Measurements from ENCODE around the gene EFNB2. TPM values are rescaled to one million over a fixed set of nuclear protein-coding genes. Genes with fewer than 3 reads are reported as not detected.

Gene EFNB2
- total and polyA plus RNA-seq, 2 of the 13 experiments (the other 11 are each of a cell fraction or from before 2014, with no cell fraction given), result 0.11 to 0.20 TPM

DNA sequence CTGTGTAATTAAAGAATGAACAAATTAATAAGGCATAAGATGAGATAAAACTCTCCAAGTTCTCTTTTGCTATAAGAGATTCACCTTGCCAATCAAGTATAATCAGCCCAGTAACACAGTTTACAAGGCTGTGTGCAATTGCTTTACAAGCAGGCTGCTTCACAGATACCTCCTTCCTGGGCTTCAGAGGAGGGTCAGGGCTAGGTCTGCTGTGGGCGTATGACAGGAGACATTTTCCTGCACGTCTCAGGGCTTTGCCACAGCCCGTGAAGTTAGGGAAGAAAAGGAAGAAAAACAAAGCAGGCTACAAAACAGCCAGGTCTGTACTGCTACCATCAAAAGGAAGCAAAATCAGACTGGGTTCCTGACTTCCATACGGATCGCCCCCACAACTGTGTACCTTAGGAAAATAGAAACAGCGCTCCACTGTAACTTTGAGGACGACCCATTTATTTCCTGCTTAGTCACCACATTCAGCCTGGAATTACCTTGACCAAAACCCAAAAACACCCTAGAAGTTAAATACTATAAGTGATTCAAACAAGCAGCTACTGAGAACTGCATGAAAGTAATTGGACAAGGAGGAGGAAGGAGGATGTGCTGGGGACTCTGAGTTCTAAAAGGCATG, 12.4 kb downstream of the EFNB2 start:
- no peak for DNase-seq (ENCODE audit: low spot score)
- BruUV-seq (replicated peaks), result no TSS peak
- no peaks in the 10 kb centered on the region for H4K20me1 ChIP-seq (ENCODE audit: insufficient read depth, low read length)
- no peak for FAIRE-seq
- WGBS (ENCODE audit: low lambda C conversion rate), result 49% methylated on average over 7 of the region's 7 CpGs
- CTCF ChIA-PET (ENCODE audit: low intra/inter-chr PET ratio, low total read pairs), result no interaction called here
- TF ChIP-seq FOXJ3 (CRISPR knock-in tag; IDR thresholded peaks at IDR 0.05; ENCODE audit: borderline replicate concordance) (no peak), ELF3 (CRISPR knock-in tag; IDR thresholded peaks at IDR 0.05) (no peak), ZNF562 (CRISPR knock-in tag; IDR thresholded peaks at IDR 0.05; ENCODE audit: borderline replicate concordance) (no peak), POLR2AphosphoS2 (IDR thresholded peaks at IDR 0.05; ENCODE audit: low read depth, low read length) (no peak), HNF4G (IDR thresholded peaks at IDR 0.05; ENCODE audit: borderline replicate concordance, low read depth, low read length) (no peak), HNF4G (CRISPR knock-in tag; IDR thresholded peaks at IDR 0.05; ENCODE audit: borderline replicate concordance, low read depth) (no peak), ZFX (CRISPR knock-in tag; IDR thresholded peaks at IDR 0.05; ENCODE audit: low read depth) (no peak), NFYB (CRISPR knock-in tag; IDR thresholded peaks at IDR 0.05) (no peak), ZNF230 (CRISPR knock-in tag; IDR thresholded peaks at IDR 0.05) (no peak)
- TF ChIP-seq, protein P1, sequence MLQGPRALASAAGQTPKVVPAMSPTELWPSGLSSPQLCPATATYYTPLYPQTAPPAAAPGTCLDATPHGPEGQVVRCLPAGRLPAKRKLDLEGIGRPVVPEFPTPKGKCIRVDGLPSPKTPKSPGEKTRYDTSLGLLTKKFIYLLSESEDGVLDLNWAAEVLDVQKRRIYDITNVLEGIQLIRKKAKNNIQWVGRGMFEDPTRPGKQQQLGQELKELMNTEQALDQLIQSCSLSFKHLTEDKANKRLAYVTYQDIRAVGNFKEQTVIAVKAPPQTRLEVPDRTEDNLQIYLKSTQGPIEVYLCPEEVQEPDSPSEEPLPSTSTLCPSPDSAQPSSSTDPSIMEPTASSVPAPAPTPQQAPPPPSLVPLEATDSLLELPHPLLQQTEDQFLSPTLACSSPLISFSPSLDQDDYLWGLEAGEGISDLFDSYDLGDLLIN (CRISPR knock-in tag; IDR thresholded peaks at IDR 0.05; ENCODE audit: borderline replicate concordance), result no peak
- TF ChIP-seq, protein P2, sequence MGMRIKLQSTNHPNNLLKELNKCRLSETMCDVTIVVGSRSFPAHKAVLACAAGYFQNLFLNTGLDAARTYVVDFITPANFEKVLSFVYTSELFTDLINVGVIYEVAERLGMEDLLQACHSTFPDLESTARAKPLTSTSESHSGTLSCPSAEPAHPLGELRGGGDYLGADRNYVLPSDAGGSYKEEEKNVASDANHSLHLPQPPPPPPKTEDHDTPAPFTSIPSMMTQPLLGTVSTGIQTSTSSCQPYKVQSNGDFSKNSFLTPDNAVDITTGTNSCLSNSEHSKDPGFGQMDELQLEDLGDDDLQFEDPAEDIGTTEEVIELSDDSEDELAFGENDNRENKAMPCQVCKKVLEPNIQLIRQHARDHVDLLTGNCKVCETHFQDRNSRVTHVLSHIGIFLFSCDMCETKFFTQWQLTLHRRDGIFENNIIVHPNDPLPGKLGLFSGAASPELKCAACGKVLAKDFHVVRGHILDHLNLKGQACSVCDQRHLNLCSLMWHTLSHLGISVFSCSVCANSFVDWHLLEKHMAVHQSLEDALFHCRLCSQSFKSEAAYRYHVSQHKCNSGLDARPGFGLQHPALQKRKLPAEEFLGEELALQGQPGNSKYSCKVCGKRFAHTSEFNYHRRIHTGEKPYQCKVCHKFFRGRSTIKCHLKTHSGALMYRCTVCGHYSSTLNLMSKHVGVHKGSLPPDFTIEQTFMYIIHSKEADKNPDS (CRISPR knock-in tag; IDR thresholded peaks at IDR 0.05), result no peak
- TF ChIP-seq, protein P3, sequence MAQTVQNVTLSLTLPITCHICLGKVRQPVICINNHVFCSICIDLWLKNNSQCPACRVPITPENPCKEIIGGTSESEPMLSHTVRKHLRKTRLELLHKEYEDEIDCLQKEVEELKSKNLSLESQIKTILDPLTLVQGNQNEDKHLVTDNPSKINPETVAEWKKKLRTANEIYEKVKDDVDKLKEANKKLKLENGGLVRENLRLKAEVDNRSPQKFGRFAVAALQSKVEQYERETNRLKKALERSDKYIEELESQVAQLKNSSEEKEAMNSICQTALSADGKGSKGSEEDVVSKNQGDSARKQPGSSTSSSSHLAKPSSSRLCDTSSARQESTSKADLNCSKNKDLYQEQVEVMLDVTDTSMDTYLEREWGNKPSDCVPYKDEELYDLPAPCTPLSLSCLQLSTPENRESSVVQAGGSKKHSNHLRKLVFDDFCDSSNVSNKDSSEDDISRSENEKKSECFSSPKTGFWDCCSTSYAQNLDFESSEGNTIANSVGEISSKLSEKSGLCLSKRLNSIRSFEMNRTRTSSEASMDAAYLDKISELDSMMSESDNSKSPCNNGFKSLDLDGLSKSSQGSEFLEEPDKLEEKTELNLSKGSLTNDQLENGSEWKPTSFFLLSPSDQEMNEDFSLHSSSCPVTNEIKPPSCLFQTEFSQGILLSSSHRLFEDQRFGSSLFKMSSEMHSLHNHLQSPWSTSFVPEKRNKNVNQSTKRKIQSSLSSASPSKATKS (CRISPR knock-in tag; IDR thresholded peaks at IDR 0.05), result no peak
- TF ChIP-seq, protein P4, sequence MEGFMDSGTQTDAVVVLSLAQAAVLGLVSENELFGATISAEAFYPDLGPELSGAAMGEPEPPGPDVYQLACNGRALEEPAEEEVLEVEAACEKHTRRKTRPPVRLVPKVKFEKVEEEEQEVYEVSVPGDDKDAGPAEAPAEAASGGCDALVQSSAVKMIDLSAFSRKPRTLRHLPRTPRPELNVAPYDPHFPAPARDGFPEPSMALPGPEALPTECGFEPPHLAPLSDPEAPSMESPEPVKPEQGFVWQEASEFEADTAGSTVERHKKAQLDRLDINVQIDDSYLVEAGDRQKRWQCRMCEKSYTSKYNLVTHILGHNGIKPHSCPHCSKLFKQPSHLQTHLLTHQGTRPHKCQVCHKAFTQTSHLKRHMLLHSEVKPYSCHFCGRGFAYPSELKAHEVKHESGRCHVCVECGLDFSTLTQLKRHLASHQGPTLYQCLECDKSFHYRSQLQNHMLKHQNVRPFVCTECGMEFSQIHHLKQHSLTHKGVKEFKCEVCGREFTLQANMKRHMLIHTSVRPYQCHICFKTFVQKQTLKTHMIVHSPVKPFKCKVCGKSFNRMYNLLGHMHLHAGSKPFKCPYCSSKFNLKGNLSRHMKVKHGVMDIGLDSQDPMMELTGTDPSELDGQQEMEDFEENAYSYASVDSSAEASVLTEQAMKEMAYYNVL (CRISPR knock-in tag; IDR thresholded peaks at IDR 0.05; ENCODE audit: borderline replicate concordance), result no peak
- no peak overlapping the region for H3K4me2 ChIP-seq (ENCODE audit: low read depth, low read length)
- no peak overlapping the region for H3K4me3 ChIP-seq (replicated peaks in 1 of 3; ENCODE audit: insufficient read depth in 1 of 3, low read depth in 2 of 3, low read length in 3 of 3)
- no peak overlapping the region for H3K9ac ChIP-seq (ENCODE audit: insufficient read depth, low read depth, low read length)
- no peak overlapping the region for H2AFZ ChIP-seq (ENCODE audit: low read length)
- in situ Hi-C loops (cut with HindIII; ENCODE audit: extremely low pct_ligation_motif_present, low pct_unique_long_range_greater_than_20kb), result no loop called here
- no peaks in the 10 kb centered on the region for H3K4me1 ChIP-seq (ENCODE audit: insufficient read depth, low read length)
- no peaks in the 10 kb centered on the region; a peak in 1 of 5 replicates for H3K27me3 ChIP-seq (ENCODE audit: control insufficient read depth in 1 of 2, insufficient read depth in 2 of 2, low read length in 2 of 2)
- H3K9me3 ChIP-seq (ENCODE audit: low read length), result no peaks in the 10 kb centered on the region
- no peak for ATAC-seq
- no peak overlapping the region for H3K27ac ChIP-seq (ENCODE audit: extremely low read length, insufficient read depth, low read length)
- H3K36me3 ChIP-seq (replicated peaks in 1 of 2; ENCODE audit: control insufficient read depth in 1 of 2, insufficient read depth in 2 of 2, low read length in 2 of 2), result no peaks in the 10 kb centered on the region
- POLR2A ChIA-PET, result no interaction called here
- intact Hi-C loops (cut with micrococcal nuclease; ENCODE audit: unreplicated experiment), result no loop called here
- no peaks in the 10 kb centered on the region for H3K79me2 ChIP-seq (ENCODE audit: insufficient read depth, low read length)
